ENCODE data around the gene KRT86. TPM values are rescaled to one million over a fixed set of nuclear protein-coding genes. Genes with fewer than 3 reads are reported as not detected.

KRT86 gene
- total and polyA plus RNA-seq, 3 donors from 2014 or later = 2.3 to 4.0 (median 3.2) TPM

GRCh38 chr12:52245962-52246569 is 28.4 kb upstream of the KRT86 start:
- intact Hi-C loops (cut with DNase I; ENCODE audit: low total_unique reads) = no loop called here
- 79 to 87% methylated on average over 7 of the region's 7 CpGs for WGBS, 2 donors
- no peaks in the 10 kb centered on the region for H3K4me1 ChIP-seq

GRCh38 chr12:52246720-52247621 is 27.5 kb upstream of the KRT86 start:
- H3K27me3 ChIP-seq = no peaks in the 10 kb centered on the region
- no peaks in the 10 kb centered on the region for H3K4me1 ChIP-seq
- H3K36me3 ChIP-seq (ENCODE audit: low read depth, missing control alignments) = no peaks in the 10 kb centered on the region
- DNase-seq = no peak
- no peaks in the 10 kb centered on the region for H3K9me3 ChIP-seq
- intact Hi-C loops (cut with DNase I; ENCODE audit: low total_unique reads) = no loop called here
- no peak overlapping the region for H3K27ac ChIP-seq
- no peak for TF ChIP-seq CTCF (IDR thresholded peaks at IDR 0.05)
- no peak for TF ChIP-seq POLR2A (IDR thresholded peaks at IDR 0.05)
- H3K4me3 ChIP-seq = no peak overlapping the region
- 53 to 66% methylated on average over 8 to 10 of the region's 10 CpGs for WGBS, 2 donors

More at GRCh38 chr12:52245962-52246569, 28.4 kb upstream of the KRT86 start:
- no peaks in the 10 kb centered on the region for H3K27me3 ChIP-seq
- H3K4me3 ChIP-seq = no peak overlapping the region
- H3K27ac ChIP-seq = no peak overlapping the region
- TF ChIP-seq CTCF (IDR thresholded peaks at IDR 0.05) (no peak), POLR2A (IDR thresholded peaks at IDR 0.05) (no peak)
- H3K9me3 ChIP-seq = no peaks in the 10 kb centered on the region
- no peak for DNase-seq
- no peaks in the 10 kb centered on the region for H3K36me3 ChIP-seq (ENCODE audit: low read depth, missing control alignments)

- no peak for DNase-seq
- H3K27ac ChIP-seq = no peak overlapping the region
- TF ChIP-seq POLR2A (IDR thresholded peaks at IDR 0.05) (no peak), CTCF (IDR thresholded peaks at IDR 0.05) (no peak)
These were observed 26.6 kb upstream of the KRT86 start for GRCh38 chr12:52247622-52248540.

GRCh38 chr12:52248541-52249461 is 25.6 kb upstream of the KRT86 start:
- H3K4me1 ChIP-seq = no peaks in the 10 kb centered on the region
- 89 to 90% methylated on average over 13 to 18 of the region's 18 CpGs for WGBS, 2 donors
- no peak for TF ChIP-seq CTCF (IDR thresholded peaks at IDR 0.05)
- TF ChIP-seq POLR2A (IDR thresholded peaks at IDR 0.05) = no peak
- no peaks in the 10 kb centered on the region for H3K9me3 ChIP-seq
- DNase-seq = no peak
- intact Hi-C loops (cut with DNase I; ENCODE audit: low total_unique reads) = no loop called here
- no peak overlapping the region for H3K27ac ChIP-seq
- no peaks in the 10 kb centered on the region for H3K27me3 ChIP-seq
- no peak overlapping the region for H3K4me3 ChIP-seq
- no peaks in the 10 kb centered on the region for H3K36me3 ChIP-seq (ENCODE audit: low read depth, missing control alignments)

More at GRCh38 chr12:52247622-52248540, 26.6 kb upstream of the KRT86 start:
- Histone ChIP-seq H3K27me3 (no peaks in the 10 kb centered on the region), H3K4me1 (no peaks in the 10 kb centered on the region), H3K36me3 (ENCODE audit: low read depth, missing control alignments) (no peaks in the 10 kb centered on the region), H3K9me3 (no peaks in the 10 kb centered on the region), H3K4me3 (no peak overlapping the region)
- WGBS, 2 donors = 73 to 77% methylated on average over 10 of the region's 10 CpGs
- intact Hi-C loops (cut with DNase I; ENCODE audit: low total_unique reads) = no loop called here
